Skeletal muscle cell (primary cell): ENCODE data around the gene DHDH.
"Not testable (repeated sequence)": the region's sequence is repeated elsewhere in the genome, so short reads cannot be mapped to it uniquely, and the experiment has no call there.

Experiments
- DNase-seq: peaks from one replicate; pipeline ENCODE4 v3.0.0-alpha.2; 2010; ENCODE audit warnings: low read depth
- H3K4me3 ChIP-seq: 2 replicates; pipeline ENCODE4 v1.5.1; 2011; ENCODE audit warnings: low read depth, mild to moderate bottlenecking, control low read depth, low read length, moderate library complexity

Gene DHDH

DNA sequence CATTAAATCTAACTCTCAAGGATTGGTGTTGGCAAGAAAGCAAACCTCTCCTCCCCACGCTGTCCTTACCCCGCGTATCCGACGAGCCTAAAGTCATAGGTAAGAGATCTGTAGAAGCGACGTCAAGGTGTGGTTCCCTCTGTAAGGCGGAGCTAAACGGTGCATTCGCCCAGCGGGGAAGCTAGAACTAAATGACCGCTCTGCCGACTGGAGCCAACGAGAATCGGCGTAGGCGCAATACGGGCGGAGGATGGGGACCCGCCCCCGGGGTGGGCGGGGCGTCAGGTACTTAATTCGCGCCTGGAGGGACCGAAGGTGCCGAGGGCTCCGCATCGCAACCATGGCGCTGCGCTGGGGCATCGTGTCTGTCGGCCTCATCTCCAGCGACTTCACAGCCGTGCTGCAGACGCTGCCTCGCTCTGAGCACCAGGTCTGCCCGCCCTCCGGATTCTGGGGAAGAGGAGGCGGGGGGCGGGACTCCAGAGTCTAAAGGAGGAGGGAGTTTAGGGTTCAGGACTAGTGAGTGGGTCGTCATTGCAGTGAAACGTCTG, at the start of gene DHDH:
Gene DHDH, plus strand, starts transcription at position 318 of the 551 bp plus-strand sequence. Its CDS starts 23 bp downstream, at position 341.
- DNase-seq: peak; percentile 9
- peak within 1 kb of the TSS; percentile 60 for H3K4me3 ChIP-seq

GRCh38 chr19:48883726-48884125, 49.8 kb upstream of the DHDH start:
- DNase-seq: no peak
- H3K4me3 ChIP-seq: no peak overlapping the region

DNA sequence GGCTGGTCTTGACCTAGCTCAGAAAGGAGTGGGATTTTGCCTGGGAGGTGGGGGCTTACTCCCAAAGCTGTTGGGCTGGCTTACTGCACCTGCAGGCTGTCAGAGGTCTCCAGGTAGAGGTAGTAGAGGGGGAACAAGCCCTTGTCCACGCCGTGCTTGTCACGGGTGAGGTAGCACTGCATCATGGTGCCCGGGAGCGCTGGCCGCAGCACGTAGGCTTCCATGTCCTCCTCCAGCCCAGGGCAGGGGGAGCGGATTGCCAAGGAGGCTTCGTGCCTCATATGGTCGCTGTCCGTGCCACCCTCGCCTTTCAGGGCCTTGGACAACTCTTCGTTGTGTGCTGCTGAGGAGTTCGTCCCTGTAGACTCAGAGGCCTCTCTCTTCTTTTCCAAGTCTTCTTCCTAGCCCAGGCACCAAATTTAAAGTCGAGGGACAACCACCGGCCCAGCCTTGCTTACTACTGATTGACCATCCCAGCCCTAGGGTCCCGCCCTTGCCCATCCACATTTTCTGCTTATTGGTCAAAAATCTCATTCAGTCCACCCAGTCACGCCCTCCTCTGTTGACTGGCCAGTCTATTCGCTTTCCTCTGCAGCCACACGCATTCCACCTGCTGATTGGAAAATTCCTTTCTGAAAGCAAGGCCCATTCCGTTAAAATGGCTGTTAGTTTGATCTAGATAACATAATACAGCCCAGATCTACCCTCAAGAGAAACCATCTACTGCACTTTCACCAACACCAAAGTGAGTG, 45.5 kb upstream of the DHDH start:
- no peak overlapping the region for H3K4me3 ChIP-seq
- no peak for DNase-seq

DNA sequence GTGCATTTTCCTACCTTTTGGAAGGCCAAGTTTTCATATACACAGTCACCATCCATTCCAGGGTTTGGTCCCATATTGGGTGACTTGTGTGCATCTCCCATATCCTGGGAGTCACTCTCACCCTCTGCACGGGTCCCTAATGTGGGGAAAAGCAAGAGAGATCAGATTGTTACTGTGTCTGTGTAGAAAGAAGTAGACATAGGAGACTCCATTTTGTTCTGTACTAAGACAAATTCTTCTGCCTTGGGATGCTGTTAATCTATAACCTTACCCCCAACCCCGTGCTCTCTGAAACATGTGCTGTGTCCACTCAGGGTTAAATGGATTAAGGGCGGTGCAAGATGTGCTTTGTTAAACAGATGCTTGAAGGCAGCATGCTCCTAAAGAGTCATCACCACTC, 44.0 kb upstream of the DHDH start:
- DNase-seq: not testable (repeated sequence)

DNA sequence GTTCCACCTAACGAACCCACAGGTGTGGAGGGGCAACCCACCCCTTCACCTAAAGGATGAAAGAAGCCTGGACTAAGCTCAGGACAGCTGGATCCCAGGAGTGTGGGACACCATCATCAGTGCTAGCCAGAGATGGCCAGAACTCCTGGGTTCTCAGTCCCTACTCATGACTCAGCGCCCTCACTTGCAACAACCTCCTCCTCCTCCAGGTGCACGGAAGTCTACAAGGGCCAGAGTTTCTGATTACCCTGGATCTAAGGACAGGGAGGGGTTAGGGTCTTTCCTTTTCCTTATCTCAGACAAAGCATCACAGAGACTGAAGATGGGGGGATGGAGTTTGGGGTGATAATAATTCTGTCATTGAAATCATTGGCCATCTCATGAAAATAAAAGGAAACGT, 42.9 kb upstream of the DHDH start:
- no peak overlapping the region for H3K4me3 ChIP-seq
- DNase-seq: no peak

More for the DNA sequence above, 44.0 kb upstream of the DHDH start:
- H3K4me3 ChIP-seq: not testable (repeated sequence)

- no peak overlapping the region for H3K4me3 ChIP-seq
- DNase-seq: no peak
Measured at GRCh38 chr19:48895226-48895625, 38.3 kb upstream of the DHDH start.

GRCh38 chr19:48896191-48896720, 37.2 kb upstream of the DHDH start:
- no peak for DNase-seq
- peak overlapping the region; percentile 33 for H3K4me3 ChIP-seq

DNA sequence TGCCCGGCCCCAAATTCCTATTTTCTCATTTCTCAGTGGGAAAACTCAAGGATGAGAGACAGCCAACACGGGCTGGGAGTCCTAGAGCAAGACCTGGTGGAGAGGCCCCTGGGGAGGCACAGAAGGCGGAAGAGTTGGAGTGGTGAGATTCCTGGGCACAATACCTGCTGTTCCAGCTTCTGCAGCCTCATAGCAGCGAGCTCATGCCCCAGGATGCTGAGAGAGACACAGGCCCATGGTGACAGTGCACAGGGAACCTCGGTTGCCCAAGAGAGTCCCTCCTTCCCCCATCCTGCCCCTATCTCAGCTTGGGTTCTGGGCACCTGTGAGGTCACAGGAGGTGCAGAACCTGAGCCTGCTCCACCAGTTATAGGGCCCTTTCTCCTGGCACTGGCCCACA, 36.3 kb upstream of the DHDH start:
- no peak for DNase-seq
- H3K4me3 ChIP-seq: no peak overlapping the region

- DNase-seq: not testable (repeated sequence)
- H3K4me3 ChIP-seq: peak overlapping the region; percentile 98
Measured at GRCh38 chr19:48899386-48899749, 34.1 kb upstream of the DHDH start.

GRCh38 chr19:48899781-48900476, 33.6 kb upstream of the DHDH start, which contains the start of gene NUCB1:
Gene NUCB1, plus strand, starts transcription at chr19:48900312. Its CDS starts 485 bp downstream, at chr19:48900797.
- DNase-seq: peak; percentile 92

GRCh38 chr19:48900477-48901406, 32.8 kb upstream of the DHDH start:
- DNase-seq: no peak
- peak overlapping the region; percentile 98 for H3K4me3 ChIP-seq

More at GRCh38 chr19:48899781-48900476, 33.6 kb upstream of the DHDH start, which contains the start of gene NUCB1:
- H3K4me3 ChIP-seq: peak within 1 kb of the TSS; percentile 98

- not testable (repeated sequence) for DNase-seq, H3K4me3 ChIP-seq
Measured at GRCh38 chr19:48902291-48902690, 31.2 kb upstream of the DHDH start.

- H3K4me3 ChIP-seq, DNase-seq: not testable (repeated sequence)
Measured at GRCh38 chr19:48903788-48904187, 29.7 kb upstream of the DHDH start.

DNA sequence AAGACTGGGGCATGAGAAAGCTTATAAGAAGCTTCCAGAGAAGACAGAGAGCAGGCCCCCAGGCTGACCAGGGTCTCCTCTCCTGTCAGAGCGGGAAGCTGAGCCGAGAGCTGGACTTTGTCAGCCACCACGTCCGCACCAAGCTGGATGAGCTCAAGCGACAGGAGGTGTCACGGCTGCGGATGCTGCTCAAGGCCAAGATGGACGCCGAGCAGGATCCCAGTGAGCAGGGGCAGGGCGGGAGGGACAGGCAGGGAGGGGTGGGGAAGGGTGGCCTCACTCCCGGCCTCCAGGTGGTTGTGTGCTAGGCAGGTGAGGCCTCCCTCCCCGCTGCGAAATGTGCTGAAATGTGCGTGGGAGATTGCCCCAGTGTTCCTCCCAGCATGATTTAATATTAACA, 27.8 kb upstream of the DHDH start:
- no peak for DNase-seq
- no peak overlapping the region for H3K4me3 ChIP-seq

- no peak for DNase-seq
Measured at GRCh38 chr19:48906324-48906723, 27.2 kb upstream of the DHDH start.

GRCh38 chr19:48907671-48908070, 25.8 kb upstream of the DHDH start:
- no peak overlapping the region for H3K4me3 ChIP-seq
- no peak for DNase-seq

More at GRCh38 chr19:48906324-48906723, 27.2 kb upstream of the DHDH start:
- no peak overlapping the region for H3K4me3 ChIP-seq

DNA sequence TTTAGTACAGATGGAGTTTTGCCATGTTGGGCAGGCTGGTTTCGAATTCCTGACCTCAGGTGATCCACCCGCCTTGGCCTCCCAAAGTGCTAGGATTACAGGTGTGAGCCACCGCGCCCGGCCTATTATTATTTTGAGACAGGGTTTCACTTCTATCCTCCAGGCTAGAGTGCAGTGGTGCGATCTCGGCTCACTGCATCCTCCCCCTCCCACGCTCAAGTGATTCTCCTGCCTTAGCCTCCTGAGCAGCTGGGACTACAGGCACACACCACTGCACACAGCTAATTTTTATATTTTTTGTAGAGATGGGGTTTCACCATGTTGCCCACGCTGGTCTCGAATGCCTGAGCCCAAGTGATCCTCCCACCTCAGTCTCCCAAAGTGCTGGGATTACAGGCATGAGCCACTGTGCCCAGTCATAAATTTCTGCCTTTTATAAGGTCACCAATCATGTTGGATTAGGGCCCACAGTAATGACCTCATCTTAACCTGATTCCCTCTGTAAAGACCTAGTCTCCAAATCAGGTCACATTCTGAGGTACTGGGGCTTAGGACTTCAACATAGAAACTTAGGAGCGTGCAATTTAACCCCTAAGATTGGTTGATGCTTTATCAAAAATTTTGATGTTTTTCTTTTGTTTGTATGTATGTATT, 23.9 kb upstream of the DHDH start:
- DNase-seq, H3K4me3 ChIP-seq: not testable (repeated sequence)

GRCh38 chr19:48910803-48911202, 22.7 kb upstream of the DHDH start:
- no peak overlapping the region for H3K4me3 ChIP-seq
- DNase-seq: no peak
